Hepatocyte (in vitro differentiated cells): ENCODE data around the gene ZDHHC11B.
"Not testable (repeated sequence)": the region's sequence is repeated elsewhere in the genome, so short reads cannot be mapped to it uniquely, and the experiment has no call there.

Source experiments
- EZH2 ChIP-seq: fragments of 200-600 bp; sonication (generic); IDR thresholded peaks from 2 replicates; pipeline ENCODE4 v1.6.1; 2016; ENCODE audit warnings: antibody characterized with exemption, mild to moderate bottlenecking, borderline replicate concordance
- EZH2phosphoT487 ChIP-seq: fragments of 200-600 bp; sonication (generic); IDR thresholded peaks from one replicate; pipeline ENCODE4 v1.6.1; 2018; ENCODE audit warnings: antibody characterized with exemption, mild to moderate bottlenecking, low read depth, moderate library complexity; ENCODE audit not compliant: unreplicated experiment, severe bottlenecking
- TF ChIP-seq, protein P1 (sequence below): fragments of 200-600 bp; sonication (generic); IDR thresholded peaks from 2 replicates; pipeline ENCODE4 v1.5.1; 2016; ENCODE audit warnings: antibody characterized with exemption, mild to moderate bottlenecking; ENCODE audit not compliant: poor library complexity

DNA sequence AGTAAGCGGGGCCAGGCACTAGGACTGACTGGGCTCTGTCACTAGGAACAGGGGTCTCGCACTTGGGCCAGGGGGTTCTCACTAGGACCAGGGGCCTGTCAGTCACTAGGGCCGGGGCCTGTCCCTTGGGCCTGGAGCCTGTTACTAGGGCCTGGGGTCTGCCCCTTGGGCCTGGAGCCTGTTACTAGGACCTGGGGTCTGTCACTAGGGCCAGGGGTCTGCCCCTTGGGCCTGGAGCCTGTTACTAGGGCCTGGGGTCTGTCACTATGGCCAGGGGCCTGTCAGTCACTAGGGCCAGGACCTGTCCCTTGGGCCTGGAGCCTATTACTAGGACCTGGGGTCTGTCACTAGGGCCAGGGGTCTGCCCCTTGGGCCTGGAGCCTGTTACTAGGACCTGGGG is 102.3 kb downstream of the ZDHHC11B start:
- TF ChIP-seq, protein P1, sequence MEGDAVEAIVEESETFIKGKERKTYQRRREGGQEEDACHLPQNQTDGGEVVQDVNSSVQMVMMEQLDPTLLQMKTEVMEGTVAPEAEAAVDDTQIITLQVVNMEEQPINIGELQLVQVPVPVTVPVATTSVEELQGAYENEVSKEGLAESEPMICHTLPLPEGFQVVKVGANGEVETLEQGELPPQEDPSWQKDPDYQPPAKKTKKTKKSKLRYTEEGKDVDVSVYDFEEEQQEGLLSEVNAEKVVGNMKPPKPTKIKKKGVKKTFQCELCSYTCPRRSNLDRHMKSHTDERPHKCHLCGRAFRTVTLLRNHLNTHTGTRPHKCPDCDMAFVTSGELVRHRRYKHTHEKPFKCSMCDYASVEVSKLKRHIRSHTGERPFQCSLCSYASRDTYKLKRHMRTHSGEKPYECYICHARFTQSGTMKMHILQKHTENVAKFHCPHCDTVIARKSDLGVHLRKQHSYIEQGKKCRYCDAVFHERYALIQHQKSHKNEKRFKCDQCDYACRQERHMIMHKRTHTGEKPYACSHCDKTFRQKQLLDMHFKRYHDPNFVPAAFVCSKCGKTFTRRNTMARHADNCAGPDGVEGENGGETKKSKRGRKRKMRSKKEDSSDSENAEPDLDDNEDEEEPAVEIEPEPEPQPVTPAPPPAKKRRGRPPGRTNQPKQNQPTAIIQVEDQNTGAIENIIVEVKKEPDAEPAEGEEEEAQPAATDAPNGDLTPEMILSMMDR: not testable (repeated sequence)
- TF ChIP-seq EZH2, EZH2phosphoT487: not testable (repeated sequence)
